Left cardiac atrium (tissue), 4 donors: ENCODE results near the gene ACACB. TPM values are rescaled to one million over a fixed set of nuclear protein-coding genes. Genes with fewer than 3 reads are reported as not detected.
A peak's percentile ranks its signal among the peaks of the same experiment; 100 is the strongest.

Experiments used
- ATAC-seq, 2 donors: fragments of 200-7000 bp; cut with Tn5 transposase; one replicate each; pipeline ENCODE4 v1.9.1; 2020; ENCODE audit warnings: mild to moderate bottlenecking in 2 of 2, moderate library complexity in 2 of 2
- DNase-seq: peaks from one replicate; pipeline ENCODE4 v3.0.0-alpha.2; 2020
- intact Hi-C, 2 donors: fragments of 100-400 bp; cut with DNase I; formaldehyde crosslinking; loops; one replicate each; pipeline versions ENCODE4 v1.14.1 to v1.15.1; 2022 to 2023
- long read RNA-seq: library from polyadenylated mRNA; unstranded; transcript quantifications from one replicate; pipeline ENCODE4 v2.0.0, GENCODE V29; 2021
- total RNA-seq, 2 donors: library from RNA; stranded (reverse); fragmentation: NEBNext Ultra II Directional; extraction: Animal tissue kit (Norgen Biotek cat#: 25700); gene quantifications; one replicate each; pipeline ENCODE4 v1.2.1, GENCODE V29; 2021
- donor health status: DM: no; HTN: yes; CAD: no.
- donor health status: DM: no; HTN: yes; CAD: no; lungs with severe emphysema.
- donor health status: DM: yes; HTN: yes; CAD: no.
- donor health status: Dilated cardiomyopathy.

ACACB gene
- 100 to 1,000 TPM; 165 to 172 TPM for total RNA-seq
- long read RNA-seq, partial matches to known transcripts: 32 of 39 reads
- long read RNA-seq, other reads (novel, unspliced or antisense): 5 of 39 reads

DNA sequence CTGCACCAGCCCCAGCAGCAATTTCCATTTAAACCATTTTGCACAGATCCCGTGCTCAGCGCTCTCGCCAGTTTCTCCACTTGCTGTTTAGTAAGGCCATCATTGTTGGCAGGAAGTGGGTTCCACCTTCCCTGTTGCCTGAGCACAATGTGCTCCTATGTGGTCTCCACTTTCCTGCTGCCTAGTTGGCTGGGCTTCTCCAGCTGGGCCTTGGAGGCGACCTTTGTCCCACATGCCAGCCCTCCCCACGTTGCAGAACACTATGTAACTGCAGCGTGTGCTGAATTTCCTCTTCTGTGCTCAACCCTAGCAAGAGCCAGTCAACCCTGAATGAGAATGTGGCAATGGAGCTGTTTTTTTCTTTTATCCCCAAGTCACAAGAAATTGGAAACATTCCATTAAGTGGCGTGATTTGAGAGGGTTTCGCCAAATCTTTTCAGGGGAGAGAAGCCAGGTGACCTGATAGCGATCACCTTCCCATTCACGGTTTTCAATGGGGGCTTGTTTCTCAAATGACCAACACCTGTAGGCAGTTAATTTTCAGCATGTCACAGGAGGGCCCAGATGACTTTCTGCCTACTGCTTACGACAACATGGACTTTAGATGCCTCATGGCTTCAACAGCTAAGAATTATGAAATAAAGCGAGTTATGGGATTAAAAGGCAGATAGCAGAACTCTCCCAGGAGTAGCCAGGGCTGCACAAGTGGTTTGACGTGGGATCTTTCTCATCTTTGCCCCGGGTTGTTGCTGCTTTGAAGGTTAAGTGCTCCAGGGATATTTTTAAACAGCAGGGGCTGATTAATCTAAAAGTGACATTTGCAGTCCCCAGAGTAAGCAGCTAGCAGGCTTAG, at the start of gene ACACB:
ACACB (plus strand) TSS at position 830 of the 853 bp plus-strand sequence. CDS start 22,819 bp downstream, outside the sequence.
- peak; percentile 67 for DNase-seq
- intact Hi-C loops: loop anchor here (5.0 to 10.0 kb wide), 2 partner anchors 41 to 49 kb away; no protein-coding TSS in a partner anchor
- ATAC-seq: peak; percentile 45 to 69

- no peak for ATAC-seq
- intact Hi-C loops: no loop called here
- no peak for DNase-seq
These were observed 46.8 kb upstream of the ACACB start for GRCh38 chr12:109069307-109070271.

- ATAC-seq (no peak), DNase-seq (no peak)
- intact Hi-C loops: no loop called here
These were observed 41.5 kb upstream of the ACACB start for GRCh38 chr12:109074866-109075265.

- ATAC-seq (no peak), DNase-seq (no peak)
- intact Hi-C loops: no loop called here
These were observed 33.6 kb upstream of the ACACB start for GRCh38 chr12:109082751-109083150.

GRCh38 chr12:109084425-109084824, 32.0 kb upstream of the ACACB start:
- intact Hi-C loops: no loop called here
- no peak for ATAC-seq

GRCh38 chr12:109085590-109085989, 30.8 kb upstream of the ACACB start:
- DNase-seq (no peak), ATAC-seq (no peak)
- intact Hi-C loops: no loop called here

More at GRCh38 chr12:109084425-109084824, 32.0 kb upstream of the ACACB start:
- no peak for DNase-seq

- DNase-seq (no peak), ATAC-seq (peak in 1 of 2 donors; percentile 38)
These were observed 29.1 kb upstream of the ACACB start for GRCh38 chr12:109087250-109087649.

DNA sequence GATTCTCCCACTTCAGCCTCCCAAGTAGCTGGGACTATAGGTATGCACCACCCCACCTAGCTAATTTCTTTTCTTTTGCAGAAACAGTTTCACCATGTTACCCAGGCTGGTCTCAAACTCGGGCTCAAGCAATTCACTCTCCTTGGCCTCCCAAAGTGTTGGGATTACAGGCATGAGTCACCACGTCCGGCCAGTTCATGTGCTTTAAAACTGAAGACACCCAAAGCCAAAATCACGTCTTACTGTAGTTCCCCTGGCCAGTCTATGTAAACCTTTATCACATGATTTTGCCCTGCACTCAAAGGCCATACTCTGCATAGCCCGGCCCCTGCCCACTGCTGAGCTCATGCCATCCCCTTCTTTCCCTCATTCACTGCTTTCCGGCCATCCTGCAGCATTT, 27.6 kb upstream of the ACACB start:
- intact Hi-C loops: no loop called here
- DNase-seq (no peak), ATAC-seq (no peak)

More at GRCh38 chr12:109087250-109087649, 29.1 kb upstream of the ACACB start:
- intact Hi-C loops: no loop called here

- intact Hi-C loops: loop anchor here (5.0 to 10.0 kb wide), 3 partner anchors 277 to 527 kb away; partner anchors contain the start of genes ISCU (in 2 of the 2) and SART3 (in 2 of the 2)
- DNase-seq: no peak
- no peak for ATAC-seq
These were observed 26.7 kb upstream of the ACACB start for GRCh38 chr12:109089683-109090082.

GRCh38 chr12:109092497-109093021, 23.8 kb upstream of the ACACB start:
- intact Hi-C loops: loop anchor here (5.0 to 10.0 kb wide), 3 partner anchors 280 to 530 kb away; partner anchors contain the start of genes ISCU (in 2 of the 2) and SART3 (in 2 of the 2)
- no peak for ATAC-seq
- DNase-seq: no peak

GRCh38 chr12:109093022-109093918, 23.1 kb upstream of the ACACB start, which contains the start of gene ALKBH2:
Gene ALKBH2, minus strand, starts transcription at chr12:109093472. Its CDS starts 686 bp downstream, at chr12:109092786.
- ATAC-seq (peak; percentile 74 to 77), DNase-seq (peak; percentile 96)
- intact Hi-C loops: loop anchor here (5.0 to 10.0 kb wide), 3 partner anchors 281 to 531 kb away; partner anchors contain the start of genes ISCU (in 2 of the 2) and SART3 (in 2 of the 2)

DNA sequence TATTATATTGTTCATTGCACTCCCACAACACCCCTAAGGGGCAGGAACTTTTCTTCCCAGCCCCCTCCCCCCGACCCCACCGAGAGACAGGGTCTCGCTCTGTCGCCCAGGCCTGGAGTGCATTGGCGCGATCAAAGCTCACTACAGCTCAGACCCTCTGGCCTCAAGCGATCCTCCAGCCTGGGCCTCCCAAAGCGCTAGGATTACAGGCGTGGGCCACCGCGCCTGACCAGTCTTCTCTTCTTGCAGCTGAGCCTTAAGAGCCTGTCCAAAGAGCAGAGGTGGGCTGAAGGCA, 19.3 kb upstream of the ACACB start:
- intact Hi-C loops: loop anchor here in 1 of 2 donors (10.0 kb wide), 1 partner anchor 532 kb away; the partner anchor contains the start of genes ISCU and SART3
- DNase-seq: no peak
- ATAC-seq: no peak

- intact Hi-C loops: loop anchor here in 1 of 2 donors (10.0 kb wide), 1 partner anchor 533 kb away; the partner anchor contains the start of genes ISCU and SART3
- DNase-seq (peak; percentile 98), ATAC-seq (peak; percentile 97 to 98)
These were observed 18.8 kb upstream of the ACACB start, which contains the start of gene UNG for GRCh38 chr12:109097435-109098182. Gene UNG, plus strand, starts transcription at chr12:109097597. Its CDS starts 83 bp downstream, at chr12:109097680.

- peak; percentile 59 to 70 for ATAC-seq
- intact Hi-C loops: loop anchor here in 1 of 2 donors (10.0 kb wide), 1 partner anchor 533 kb away; the partner anchor contains the start of genes ISCU and SART3
- peak; percentile 78 for DNase-seq
These were observed 18.2 kb upstream of the ACACB start for GRCh38 chr12:109098183-109098604.

- DNase-seq: no peak
- peak in 1 of 2 donors; percentile 1 for ATAC-seq
- intact Hi-C loops: loop anchor here in 1 of 2 donors (10.0 kb wide), 1 partner anchor 534 kb away; the partner anchor contains the start of genes ISCU and SART3
These were observed 17.7 kb upstream of the ACACB start for GRCh38 chr12:109098651-109099050.

DNA sequence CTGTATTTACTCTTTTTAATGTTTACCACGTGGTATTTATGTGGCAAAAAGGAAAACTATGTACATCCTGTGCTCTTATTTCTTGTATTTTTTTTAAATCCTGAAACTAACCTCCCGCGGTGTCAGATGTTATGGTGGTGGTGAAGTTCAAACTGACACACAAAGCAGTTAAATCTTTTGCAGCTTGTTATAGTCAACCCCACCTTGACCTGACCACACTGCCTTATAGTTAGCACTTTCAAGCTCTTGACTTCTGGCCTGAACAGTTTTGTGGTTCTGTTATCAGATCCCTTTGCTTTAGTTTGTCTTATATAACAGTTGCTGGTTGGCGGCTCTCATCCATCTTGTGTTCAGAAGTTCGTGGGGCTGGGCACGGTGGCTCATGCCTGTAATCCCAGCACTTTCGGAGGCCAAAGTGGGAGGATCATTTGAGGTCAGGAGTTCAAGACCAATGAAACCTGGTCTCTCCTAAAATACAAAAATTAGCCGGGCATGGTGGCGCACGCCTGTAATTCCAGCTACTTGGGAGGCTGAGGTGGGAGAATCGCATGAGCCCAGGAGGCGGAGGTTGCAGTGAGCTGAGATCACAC, 16.9 kb upstream of the ACACB start:
- intact Hi-C loops: loop anchor here in 1 of 2 donors (10.0 kb wide), 1 partner anchor 535 kb away; the partner anchor contains the start of genes ISCU and SART3
- ATAC-seq: no peak
- no peak for DNase-seq
